ENCODE results near the gene BBLN. TPM values are rescaled to one million over a fixed set of nuclear protein-coding genes. Genes with fewer than 3 reads are reported as not detected.

The BBLN gene
- total RNA-seq, 1 experiment from 2014 or later: 74.9 TPM

- H3K4me3 Mint-ChIP-seq: no peak overlapping the region
- no peak overlapping the region for H2AFZ ChIP-seq (ENCODE audit: low read length)
Measured at GRCh38 chr9:128139621-128140020, 20.4 kb upstream of the BBLN start.

More at GRCh38 chr9:128139621-128140020, 20.4 kb upstream of the BBLN start:
- H3K9ac ChIP-seq (ENCODE audit: extremely low read depth, insufficient read length, low read length): no peak overlapping the region
- H4K20me1 ChIP-seq (ENCODE audit: control insufficient read depth, insufficient read depth, insufficient read length): no peaks in the 10 kb centered on the region
- peaks cover 8 to 11% of the 10 kb centered on the region in 2 experiments for H3K4me1 Mint-ChIP-seq
- no peak overlapping the region for H2BK120ac ChIP-seq (ENCODE audit: low read depth, low read length, poor library complexity, severe bottlenecking)
- H3K27ac Mint-ChIP-seq: no peak overlapping the region
- H3K23ac ChIP-seq (ENCODE audit: insufficient read length, low read depth, low read length): no peak overlapping the region
- no peaks in the 10 kb centered on the region for H3K23me2 ChIP-seq (ENCODE audit: insufficient read length, low read depth, low read length, poor library complexity, severe bottlenecking)
- no peak overlapping the region for H3K4ac ChIP-seq (ENCODE audit: low read depth, low read length)
- no peak overlapping the region for H2BK12ac ChIP-seq (ENCODE audit: insufficient read length, low read depth, low read length)
- H3K27me3 Mint-ChIP-seq (ENCODE audit: low read depth): peaks cover 19% of the 10 kb centered on the region
- H3K56ac ChIP-seq (ENCODE audit: insufficient read length, low read depth, low read length): no peak overlapping the region
- H3T11ph ChIP-seq (ENCODE audit: low read length): no peak overlapping the region
- no peaks in the 10 kb centered on the region for H3K4me1 ChIP-seq (ENCODE audit: insufficient read depth, low read length)
- no peak overlapping the region for H4K8ac ChIP-seq (replicated peaks; ENCODE audit: insufficient read length, low read depth, low read length)
- H4K5ac ChIP-seq (ENCODE audit: insufficient read length, low read depth, low read length): no peak overlapping the region
- H2BK15ac ChIP-seq (ENCODE audit: low read depth, low read length): no peak overlapping the region
- DNase-seq: no peak
- H3K36me3 Mint-ChIP-seq (ENCODE audit: insufficient read depth in 1 of 3, low read depth in 3 of 3): no peaks in the 10 kb centered on the region
- H3K14ac ChIP-seq (ENCODE audit: insufficient read depth, low read length): no peak overlapping the region
- H3K27me3 ChIP-seq (ENCODE audit: insufficient read depth, low read length): no peaks in the 10 kb centered on the region
- no peak overlapping the region for H2AK5ac ChIP-seq (ENCODE audit: insufficient read length, low read length)
- H3K79me1 ChIP-seq (ENCODE audit: insufficient read depth, low read depth, low read length, poor library complexity, severe bottlenecking): no peaks in the 10 kb centered on the region
- no peak overlapping the region for H3K18ac ChIP-seq (ENCODE audit: insufficient read length, low read depth, low read length)
- no CpG with 5 or more reads among the region's 16 CpGs for WGBS (ENCODE audit: extremely low coverage, insufficient read length, low lambda C conversion rate)
- no peaks in the 10 kb centered on the region for H3K9me3 Mint-ChIP-seq
- H3K9me3 ChIP-seq (ENCODE audit: control insufficient read depth, low read depth, low read length): no peaks in the 10 kb centered on the region
- no peak overlapping the region for H2BK5ac ChIP-seq (ENCODE audit: insufficient read length, low read length)
- H2BK20ac ChIP-seq (ENCODE audit: low read depth, low read length, poor library complexity, severe bottlenecking): no peak overlapping the region
- no peak overlapping the region for H4K91ac ChIP-seq (ENCODE audit: insufficient read length, low read depth, low read length)
- H3K4me2 ChIP-seq (ENCODE audit: insufficient read depth, insufficient read length, low read length): no peak overlapping the region
- no peaks in the 10 kb centered on the region for H3K79me2 ChIP-seq (ENCODE audit: insufficient read depth, low read length)
- no peak for TF ChIP-seq CTCF (conservative IDR thresholded peaks at IDR 0.05)
- no peak overlapping the region for H3K27ac ChIP-seq (ENCODE audit: insufficient read length, low read depth, low read length)
